ENCODE data around the gene ITGB1. TPM values are rescaled to one million over a fixed set of nuclear protein-coding genes. Genes with fewer than 3 reads are reported as not detected.
"Not testable (repeated sequence)": the region's sequence is repeated elsewhere in the genome, so short reads cannot be mapped to it uniquely, and the experiment has no call there.

The ITGB1 gene
- total RNA-seq, 2 donors from 2014 or later, result 254 to 393 TPM

- Histone ChIP-seq H3K4me3 (no peak overlapping the region), H3K27me3 (no peaks in the 10 kb centered on the region), H3K9me3 (no peaks in the 10 kb centered on the region), H3K36me3 (no peaks in the 10 kb centered on the region), H3K9ac (ENCODE audit: low read depth in 2 of 2, low read length in 2 of 2) (no peak overlapping the region), H3K27ac (no peak overlapping the region), H3K4me1 (no peaks in the 10 kb centered on the region)
- no peak for DNase-seq
- TF ChIP-seq, protein P1, sequence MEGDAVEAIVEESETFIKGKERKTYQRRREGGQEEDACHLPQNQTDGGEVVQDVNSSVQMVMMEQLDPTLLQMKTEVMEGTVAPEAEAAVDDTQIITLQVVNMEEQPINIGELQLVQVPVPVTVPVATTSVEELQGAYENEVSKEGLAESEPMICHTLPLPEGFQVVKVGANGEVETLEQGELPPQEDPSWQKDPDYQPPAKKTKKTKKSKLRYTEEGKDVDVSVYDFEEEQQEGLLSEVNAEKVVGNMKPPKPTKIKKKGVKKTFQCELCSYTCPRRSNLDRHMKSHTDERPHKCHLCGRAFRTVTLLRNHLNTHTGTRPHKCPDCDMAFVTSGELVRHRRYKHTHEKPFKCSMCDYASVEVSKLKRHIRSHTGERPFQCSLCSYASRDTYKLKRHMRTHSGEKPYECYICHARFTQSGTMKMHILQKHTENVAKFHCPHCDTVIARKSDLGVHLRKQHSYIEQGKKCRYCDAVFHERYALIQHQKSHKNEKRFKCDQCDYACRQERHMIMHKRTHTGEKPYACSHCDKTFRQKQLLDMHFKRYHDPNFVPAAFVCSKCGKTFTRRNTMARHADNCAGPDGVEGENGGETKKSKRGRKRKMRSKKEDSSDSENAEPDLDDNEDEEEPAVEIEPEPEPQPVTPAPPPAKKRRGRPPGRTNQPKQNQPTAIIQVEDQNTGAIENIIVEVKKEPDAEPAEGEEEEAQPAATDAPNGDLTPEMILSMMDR (IDR thresholded peaks at IDR 0.05), result no peak
- intact Hi-C loops (cut with DNase I), result no loop called here
These were observed 37.7 kb upstream of the ITGB1 start for GRCh38 chr10:32995751-32996150.

GRCh38 chr10:32995066-32995622 is 37.1 kb upstream of the ITGB1 start:
- no peak overlapping the region for H3K4me3 ChIP-seq
- intact Hi-C loops (cut with DNase I), result no loop called here
- no peaks in the 10 kb centered on the region for H3K27me3 ChIP-seq
- no peak for DNase-seq
- TF ChIP-seq, protein P1 (IDR thresholded peaks at IDR 0.05), result no peak
- no peaks in the 10 kb centered on the region for H3K4me1 ChIP-seq
- no peak overlapping the region for H3K27ac ChIP-seq
- H3K36me3 ChIP-seq, result no peaks in the 10 kb centered on the region
- no peaks in the 10 kb centered on the region for H3K9me3 ChIP-seq
- no peak overlapping the region for H3K9ac ChIP-seq (ENCODE audit: low read depth in 2 of 2, low read length in 2 of 2)

GRCh38 chr10:32994632-32995031 is 36.6 kb upstream of the ITGB1 start:
- H3K27me3 ChIP-seq; H3K4me1 ChIP-seq; H3K9ac ChIP-seq (ENCODE audit: low read depth in 2 of 2, low read length in 2 of 2); DNase-seq; H3K9me3 ChIP-seq; H3K36me3 ChIP-seq; H3K27ac ChIP-seq; intact Hi-C loops (cut with DNase I); H3K4me3 ChIP-seq: not testable (repeated sequence)

DNA sequence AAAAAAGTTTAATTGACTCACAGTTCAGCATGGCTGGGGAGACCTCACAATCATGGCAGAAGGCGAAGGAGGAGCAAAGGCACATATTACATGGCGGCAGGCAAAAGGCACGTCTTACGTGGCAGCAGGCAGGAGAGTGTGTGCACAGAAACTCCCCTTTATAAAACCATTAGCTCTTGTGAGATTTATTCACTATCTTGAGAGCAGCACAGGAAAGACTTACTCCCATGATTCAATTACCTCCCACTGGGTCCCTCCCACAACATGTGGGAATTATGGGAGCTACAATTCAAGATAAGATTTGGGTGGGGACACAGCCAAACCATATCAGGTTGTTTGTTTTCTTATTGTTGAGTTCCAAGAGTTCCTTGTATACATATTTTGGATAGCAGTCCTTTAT is 34.3 kb upstream of the ITGB1 start:
- DNase-seq; H3K36me3 ChIP-seq; H3K9ac ChIP-seq (ENCODE audit: low read depth in 2 of 2, low read length in 2 of 2); H3K4me3 ChIP-seq; H3K27ac ChIP-seq; H3K4me1 ChIP-seq; intact Hi-C loops (cut with DNase I); H3K9me3 ChIP-seq; H3K27me3 ChIP-seq: not testable (repeated sequence)

GRCh38 chr10:32990811-32991210 is 32.8 kb upstream of the ITGB1 start:
- no peak overlapping the region for H3K4me3 ChIP-seq
- H3K27ac ChIP-seq, result no peak overlapping the region
- H3K4me1 ChIP-seq, result no peaks in the 10 kb centered on the region
- H3K9me3 ChIP-seq, result no peaks in the 10 kb centered on the region
- H3K9ac ChIP-seq (ENCODE audit: low read depth in 2 of 2, low read length in 2 of 2), result no peak overlapping the region
- intact Hi-C loops (cut with DNase I), result no loop called here
- no peaks in the 10 kb centered on the region for H3K27me3 ChIP-seq
- no peaks in the 10 kb centered on the region for H3K36me3 ChIP-seq
- no peak for DNase-seq
- TF ChIP-seq, protein P1 (IDR thresholded peaks at IDR 0.05), result no peak

- Histone ChIP-seq H3K9me3 (no peaks in the 10 kb centered on the region), H3K27me3 (no peaks in the 10 kb centered on the region), H3K4me3 (no peak overlapping the region), H3K36me3 (no peaks in the 10 kb centered on the region), H3K4me1 (peaks cover 2% of the 10 kb centered on the region), H3K9ac (ENCODE audit: low read depth in 2 of 2, low read length in 2 of 2) (no peak overlapping the region), H3K27ac (no peak overlapping the region)
- DNase-seq, result no peak
- intact Hi-C loops (cut with DNase I), result no loop called here
- TF ChIP-seq, protein P1 (IDR thresholded peaks at IDR 0.05), result no peak
These were observed 30.6 kb upstream of the ITGB1 start for GRCh38 chr10:32988604-32989003.
